ENCODE data around the gene RAB4B. TPM values are rescaled to one million over a fixed set of nuclear protein-coding genes. Genes with fewer than 3 reads are reported as not detected.
"Not testable (repeated sequence)": the region's sequence is repeated elsewhere in the genome, so short reads cannot be mapped to it uniquely, and the experiment has no call there.

Gene RAB4B
- total and polyA plus RNA-seq, 12 donors, result 25.8 to 135 (median 68.2) TPM

- 5 to 10% (median 6%) methylated on average over 7 of the region's 7 CpGs for WGBS, 4 donors
- H3K4me3 ChIP-seq, result peak overlapping the region in 3 of 4 donors; percentile 56 to 65 (median 59)
- intact Hi-C loops (cut with DNase I), result no loop called here
- peak in 1 of 7 donors; percentile 42 for DNase-seq
- peaks cover 0 to 15% of the 10 kb centered on the region in 2 donors for H3K4me1 ChIP-seq (replicated peaks in 1 of 2)
- TF ChIP-seq POLR2A (IDR thresholded peaks at IDR 0.05) (no peak), CTCF (IDR thresholded peaks at IDR 0.05) (no peak)
- no peaks in the 10 kb centered on the region for H3K9me3 ChIP-seq (replicated peaks in 1 of 3)
- no peaks in the 10 kb centered on the region for H3K27me3 ChIP-seq
- H3K27ac ChIP-seq, result peak overlapping the region; percentile 89 to 99 (median 99)
- no peaks in the 10 kb centered on the region for H3K36me3 ChIP-seq (replicated peaks in 1 of 2)
Observed at GRCh38 chr19:40778706-40779284, 748 bp downstream of the RAB4B start.

- intact Hi-C loops (cut with DNase I), result no loop called here
- Histone ChIP-seq H3K27ac (no peak overlapping the region), H3K36me3 (replicated peaks in 1 of 2) (no peaks in the 10 kb centered on the region), H3K4me1 (replicated peaks in 1 of 2) (peaks cover 0 to 15% of the 10 kb centered on the region in 2 donors), H3K9me3 (replicated peaks in 1 of 3) (no peaks in the 10 kb centered on the region), H3K4me3 (no peak overlapping the region), H3K27me3 (no peaks in the 10 kb centered on the region)
- TF ChIP-seq POLR2A (IDR thresholded peaks at IDR 0.05), result no peak
- no peak for TF ChIP-seq CTCF (IDR thresholded peaks at IDR 0.05)
- no peak for DNase-seq
- WGBS, 4 donors, result 93 to 98% (median 94%) methylated on average over 5 of the region's 5 CpGs
Observed at GRCh38 chr19:40780582-40780981, 2.5 kb downstream of the RAB4B start.

GRCh38 chr19:40781140-40781539 is 3.1 kb downstream of the RAB4B start:
- H3K4me3 ChIP-seq, result no peak overlapping the region
- no peak for DNase-seq
- no peak overlapping the region for H3K27ac ChIP-seq
- no peaks in the 10 kb centered on the region for H3K9me3 ChIP-seq (replicated peaks in 1 of 3)
- no peaks in the 10 kb centered on the region for H3K27me3 ChIP-seq
- H3K36me3 ChIP-seq (replicated peaks in 1 of 2), result no peaks in the 10 kb centered on the region
- 92 to 97% (median 94%) methylated on average over 7 of the region's 7 CpGs for WGBS, 4 donors
- peaks cover 0 to 15% of the 10 kb centered on the region in 2 donors for H3K4me1 ChIP-seq (replicated peaks in 1 of 2)
- intact Hi-C loops (cut with DNase I), result no loop called here
- TF ChIP-seq CTCF (IDR thresholded peaks at IDR 0.05), result no peak
- TF ChIP-seq POLR2A (IDR thresholded peaks at IDR 0.05), result no peak

- intact Hi-C loops (cut with DNase I), result no loop called here
- no peak for DNase-seq
- H3K27ac ChIP-seq, result no peak overlapping the region
- 89 to 96% (median 93%) methylated on average over 2 to 14 of the region's 14 CpGs for WGBS, 4 donors
- H3K4me3 ChIP-seq, result no peak overlapping the region
- TF ChIP-seq CTCF (IDR thresholded peaks at IDR 0.05), result no peak
- TF ChIP-seq POLR2A (IDR thresholded peaks at IDR 0.05), result no peak
- no peaks in the 10 kb centered on the region for H3K9me3 ChIP-seq (replicated peaks in 1 of 3)
- H3K36me3 ChIP-seq (replicated peaks in 1 of 2), result no peaks in the 10 kb centered on the region
- H3K4me1 ChIP-seq (replicated peaks in 1 of 2), result peaks cover 0 to 6% of the 10 kb centered on the region in 2 donors
- no peaks in the 10 kb centered on the region for H3K27me3 ChIP-seq
Observed at GRCh38 chr19:40783711-40784110, 5.7 kb downstream of the RAB4B start.

- DNase-seq; intact Hi-C loops (cut with DNase I); H3K27ac ChIP-seq; H3K36me3 ChIP-seq (replicated peaks in 1 of 2); H3K9me3 ChIP-seq (replicated peaks in 1 of 3); H3K27me3 ChIP-seq; H3K4me3 ChIP-seq; H3K4me1 ChIP-seq (replicated peaks in 1 of 2): not testable (repeated sequence)
- 90 to 98% (median 94%) methylated on average over 2 of the region's 2 CpGs for WGBS, 4 donors
Observed at GRCh38 chr19:40784146-40784545, 6.1 kb downstream of the RAB4B start.

Data from adrenal gland (tissue), 12 donors.